ENCODE measurements around the gene VAV2. TPM values are rescaled to one million over a fixed set of nuclear protein-coding genes. Genes with fewer than 3 reads are reported as not detected.

Gene VAV2
- total and polyA plus RNA-seq, 2 of the 4 experiments (the other 2 are of a cell fraction) = 10.8 to 13.4 TPM

DNA sequence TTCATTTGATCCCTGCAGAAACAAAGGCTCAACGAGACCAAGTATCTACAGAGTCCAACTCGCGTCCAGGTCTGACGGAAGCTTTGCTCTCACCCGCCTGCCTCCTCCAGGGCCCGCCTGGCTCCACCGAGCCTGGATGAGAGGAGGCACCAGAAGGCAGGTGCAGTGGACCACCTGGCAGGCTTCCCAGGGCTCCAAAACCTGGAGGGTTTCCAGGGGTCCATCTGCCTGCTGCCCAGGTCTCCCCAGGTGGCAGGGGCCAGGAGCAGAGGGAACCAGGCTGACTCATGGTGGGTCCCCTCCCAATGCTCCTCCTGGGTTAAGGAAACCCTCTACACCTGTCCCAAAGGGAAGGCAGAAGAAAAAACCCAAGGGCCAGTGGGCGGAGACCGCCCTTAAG, 59.5 kb downstream of the VAV2 start:
- TF ChIP-seq FOS (IDR thresholded peaks at IDR 0.05; ENCODE audit: low read depth, low read length) = no peak
- no peak for TF ChIP-seq RAD21 (IDR thresholded peaks at IDR 0.05; ENCODE audit: low read length)
- no peak for TF ChIP-seq MAZ (IDR thresholded peaks at IDR 0.05; ENCODE audit: borderline replicate concordance, low read depth, low read length)
- no peak for TF ChIP-seq RCOR1 (IDR thresholded peaks at IDR 0.05; ENCODE audit: insufficient replicate concordance, low read length)
- TF ChIP-seq, protein P1, sequence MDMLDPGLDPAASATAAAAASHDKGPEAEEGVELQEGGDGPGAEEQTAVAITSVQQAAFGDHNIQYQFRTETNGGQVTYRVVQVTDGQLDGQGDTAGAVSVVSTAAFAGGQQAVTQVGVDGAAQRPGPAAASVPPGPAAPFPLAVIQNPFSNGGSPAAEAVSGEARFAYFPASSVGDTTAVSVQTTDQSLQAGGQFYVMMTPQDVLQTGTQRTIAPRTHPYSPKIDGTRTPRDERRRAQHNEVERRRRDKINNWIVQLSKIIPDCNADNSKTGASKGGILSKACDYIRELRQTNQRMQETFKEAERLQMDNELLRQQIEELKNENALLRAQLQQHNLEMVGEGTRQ (IDR thresholded peaks at IDR 0.05; ENCODE audit: low read depth, low read length) = no peak
- no peak for TF ChIP-seq MXI1 (IDR thresholded peaks at IDR 0.05; ENCODE audit: borderline replicate concordance, low read depth, low read length)
- no peak for TF ChIP-seq NFE2L2 (IDR thresholded peaks at IDR 0.05; ENCODE audit: low read depth, low read length)
- TF ChIP-seq SMC3 (IDR thresholded peaks at IDR 0.05; ENCODE audit: low read depth, low read length) = no peak
- TF ChIP-seq RFX5 (IDR thresholded peaks at IDR 0.05; ENCODE audit: low read depth, low read length) = no peak
- TF ChIP-seq CEBPB (IDR thresholded peaks at IDR 0.05; ENCODE audit: low read depth, low read length) = no peak
- no peak for TF ChIP-seq BHLHE40 (IDR thresholded peaks at IDR 0.05; ENCODE audit: low read depth, low read length)
- no peak for TF ChIP-seq POLR2A (IDR thresholded peaks at IDR 0.05; ENCODE audit: low read depth, low read length)
- TF ChIP-seq MAFK (IDR thresholded peaks at IDR 0.05; ENCODE audit: low read depth, low read length) = no peak
- TF ChIP-seq, protein P2, sequence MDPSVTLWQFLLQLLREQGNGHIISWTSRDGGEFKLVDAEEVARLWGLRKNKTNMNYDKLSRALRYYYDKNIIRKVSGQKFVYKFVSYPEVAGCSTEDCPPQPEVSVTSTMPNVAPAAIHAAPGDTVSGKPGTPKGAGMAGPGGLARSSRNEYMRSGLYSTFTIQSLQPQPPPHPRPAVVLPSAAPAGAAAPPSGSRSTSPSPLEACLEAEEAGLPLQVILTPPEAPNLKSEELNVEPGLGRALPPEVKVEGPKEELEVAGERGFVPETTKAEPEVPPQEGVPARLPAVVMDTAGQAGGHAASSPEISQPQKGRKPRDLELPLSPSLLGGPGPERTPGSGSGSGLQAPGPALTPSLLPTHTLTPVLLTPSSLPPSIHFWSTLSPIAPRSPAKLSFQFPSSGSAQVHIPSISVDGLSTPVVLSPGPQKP (IDR thresholded peaks at IDR 0.05; ENCODE audit: borderline replicate concordance, low read depth, low read length) = no peak
- BruUV-seq (replicated peaks) = no TSS peak
- ATAC-seq (ENCODE audit: low read depth) = no peak
- no peak overlapping the region for H3K56ac ChIP-seq (ENCODE audit: extremely low read depth, insufficient read depth, low read length)
- intact Hi-C loops (cut with micrococcal nuclease) (no loop called here), dilution Hi-C loops (cut with HindIII; ENCODE audit: low sequenced_read_pairs, unreplicated experiment) (no loop called here), in situ Hi-C loops (cut with MboI; ENCODE audit: low sequenced_read_pairs) (no loop called here)
- peaks cover 41 to 84% of the 10 kb centered on the region in 2 experiments for H3K79me1 ChIP-seq (ENCODE audit: low read depth in 1 of 2, low read length in 2 of 2)
- no peaks in the 10 kb centered on the region for H3K9me3 ChIP-seq (ENCODE audit: control insufficient read depth, insufficient read depth, low read length)
- H3K23ac ChIP-seq (ENCODE audit: low read depth, low read length) = no peak overlapping the region
- no peak overlapping the region for H4K91ac ChIP-seq (ENCODE audit: insufficient read depth, low read depth, low read length)
- H4K20me1 ChIP-seq (ENCODE audit: insufficient read depth, low read length) = peaks cover 64% of the 10 kb centered on the region
- H3K9ac ChIP-seq (ENCODE audit: low read depth, low read length) = no peak overlapping the region
- no peak overlapping the region for H2BK15ac ChIP-seq (ENCODE audit: low read depth, low read length)
- no peak overlapping the region for H3K4me3 ChIP-seq (ENCODE audit: insufficient read depth, low read depth, low read length)
- H2BK120ac ChIP-seq (ENCODE audit: low read depth, low read length) = no peak overlapping the region
- no peak overlapping the region for H3K14ac ChIP-seq (replicated peaks; ENCODE audit: low read depth, low read length)
- peaks cover 4% of the 10 kb centered on the region; the same call in 1 of the 2 replicates for H3K36me3 ChIP-seq (ENCODE audit: control insufficient read depth, insufficient read depth, low read length)
- H2BK20ac ChIP-seq (ENCODE audit: low read depth, low read length) = no peak overlapping the region
- no peak overlapping the region for H3K4ac ChIP-seq (ENCODE audit: low read depth, low read length)
- no peak overlapping the region for H4K5ac ChIP-seq (ENCODE audit: low read depth, low read length)
- H2AK5ac ChIP-seq (ENCODE audit: low read depth, low read length) = no peak overlapping the region
- no peak overlapping the region for H4K8ac ChIP-seq (ENCODE audit: low read depth in 2 of 2, low read length in 2 of 2)
- no peak for DNase-seq
- no peak overlapping the region for H3K4me2 ChIP-seq (ENCODE audit: low read depth, low read length)
- ChIA-PET POLR2A (ENCODE audit: unreplicated experiment) (no interaction called here), CTCF (interaction anchor here (0.6 kb wide), 1 partner anchor 150 kb away, joined by 3 read pairs; no protein-coding TSS in a partner anchor)
- peak overlapping the region; percentile 34 for H2AK9ac ChIP-seq (replicated peaks; ENCODE audit: low read depth, low read length, poor library complexity)
- H2BK5ac ChIP-seq (ENCODE audit: low read depth, low read length, poor library complexity, severe bottlenecking) = no peak overlapping the region
- H2AFZ ChIP-seq (replicated peaks; ENCODE audit: low read length, poor library complexity) = no peak overlapping the region
- H3K27me3 ChIP-seq (ENCODE audit: control insufficient read depth, insufficient read depth, low read length) = no peaks in the 10 kb centered on the region
- no peak overlapping the region for H3K18ac ChIP-seq (ENCODE audit: low read depth, low read length)
- H3K4me1 ChIP-seq (ENCODE audit: control insufficient read depth, insufficient read depth, low read length) = peaks cover 17% of the 10 kb centered on the region
- no CpG with 5 or more reads among the region's 9 CpGs for WGBS, 2 experiments (ENCODE audit: extremely low coverage in 2 of 2, insufficient read length in 1 of 2)
- peaks cover 18% of the 10 kb centered on the region for H3K9me1 ChIP-seq (ENCODE audit: insufficient read depth, low read length)
- H3K27ac ChIP-seq (ENCODE audit: insufficient read depth, low read length) = no peak overlapping the region
